Thyroid gland (tissue), 4 donors: ENCODE data around the gene RHBDF2.

Experiments
- CTCF ChIP-seq, 6 experiments: fragments of 200-600 bp in 3 of 6; fragments of 450-650 bp in 3 of 6; sonication (generic) in 3 of 6; IDR thresholded peaks; one replicate each; pipeline ENCODE4 v1.5.1; 2016 to 2019; ENCODE audit warnings: antibody characterized with exemption in 6 of 6, mild to moderate bottlenecking in 2 of 6, inconsistent platforms in 1 of 6, moderate library complexity in 1 of 6
- POLR2A ChIP-seq, 2 donors: fragments of 450-650 bp; IDR thresholded peaks; one replicate each; pipeline ENCODE4 v1.6.1; 2017; ENCODE audit warnings: antibody characterized with exemption in 2 of 2, mild to moderate bottlenecking in 2 of 2, moderate library complexity in 1 of 2

GRCh38 chr17:76428511-76428910, 72.7 kb downstream of the RHBDF2 start:
- TF ChIP-seq CTCF (IDR thresholded peaks at IDR 0.05) (no peak), POLR2A (IDR thresholded peaks at IDR 0.05) (no peak)
